Stimulated activated CD8-positive, alpha-beta memory T cell treated with anti-CD3 and anti-CD28 coated beads, Interleukin-7, amount 100 ng/mL, for 48 hours (primary cell): Measurements from ENCODE around the gene YIPF2.

ENCODE experiments used
- DNase-seq, 2 donors: peaks; one replicate each; pipeline ENCODE4 v3.0.0-alpha.2; 2020; ENCODE audit warnings: low read depth in 1 of 2; ENCODE audit errors: extremely low read depth in 1 of 2

YIPF2 gene

DNA sequence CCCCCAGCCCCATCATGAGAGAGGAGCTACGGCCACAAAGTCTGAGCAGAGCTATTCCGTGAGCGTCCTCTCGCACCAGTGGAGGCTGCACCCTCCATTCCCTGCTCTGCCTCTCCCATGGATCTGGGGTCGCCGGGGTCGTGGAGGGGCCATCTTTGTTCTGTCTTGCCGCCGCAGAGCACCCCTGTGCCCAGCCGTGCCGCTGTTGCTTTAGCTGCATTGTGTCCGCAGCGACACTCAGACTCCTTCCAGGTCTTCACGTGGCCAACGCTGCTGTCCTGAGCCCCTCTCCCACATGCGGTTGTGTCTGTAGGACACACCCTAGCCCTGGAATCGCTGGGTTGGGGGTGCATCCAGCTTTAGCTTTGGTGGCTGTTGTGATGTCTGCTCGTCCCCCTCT, 15.8 kb downstream of the YIPF2 start:
- DNase-seq: no peak

- DNase-seq: no peak
Observed at GRCh38 chr19:10911579-10912363, 16.7 kb downstream of the YIPF2 start.

- DNase-seq: no peak
Observed at GRCh38 chr19:10908380-10908960, 20.0 kb downstream of the YIPF2 start.

DNA sequence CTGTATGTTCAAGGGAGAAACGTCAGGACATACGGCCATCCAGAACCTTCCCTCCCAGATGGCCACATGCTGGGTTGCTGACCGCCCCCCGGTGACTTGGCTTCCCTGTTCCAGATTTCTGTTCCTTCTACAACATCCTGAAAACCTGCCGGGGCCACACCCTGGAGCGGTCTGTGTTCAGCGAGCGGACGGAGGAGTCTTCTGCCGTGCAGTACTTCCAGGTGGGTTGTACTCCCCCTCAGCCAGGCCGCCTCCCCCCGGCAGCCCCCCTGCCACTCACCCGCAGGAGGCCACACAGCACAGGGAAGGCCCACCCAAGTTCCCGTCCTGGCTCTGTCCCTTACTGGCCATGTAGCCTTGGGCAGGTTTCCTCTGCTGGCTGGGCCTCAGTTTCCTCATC, 20.5 kb downstream of the YIPF2 start:
- no peak for DNase-seq

- DNase-seq: no peak
Observed at GRCh38 chr19:10899151-10899653, 29.2 kb downstream of the YIPF2 start.

GRCh38 chr19:10898633-10899032, 29.8 kb downstream of the YIPF2 start:
- DNase-seq: no peak

DNA sequence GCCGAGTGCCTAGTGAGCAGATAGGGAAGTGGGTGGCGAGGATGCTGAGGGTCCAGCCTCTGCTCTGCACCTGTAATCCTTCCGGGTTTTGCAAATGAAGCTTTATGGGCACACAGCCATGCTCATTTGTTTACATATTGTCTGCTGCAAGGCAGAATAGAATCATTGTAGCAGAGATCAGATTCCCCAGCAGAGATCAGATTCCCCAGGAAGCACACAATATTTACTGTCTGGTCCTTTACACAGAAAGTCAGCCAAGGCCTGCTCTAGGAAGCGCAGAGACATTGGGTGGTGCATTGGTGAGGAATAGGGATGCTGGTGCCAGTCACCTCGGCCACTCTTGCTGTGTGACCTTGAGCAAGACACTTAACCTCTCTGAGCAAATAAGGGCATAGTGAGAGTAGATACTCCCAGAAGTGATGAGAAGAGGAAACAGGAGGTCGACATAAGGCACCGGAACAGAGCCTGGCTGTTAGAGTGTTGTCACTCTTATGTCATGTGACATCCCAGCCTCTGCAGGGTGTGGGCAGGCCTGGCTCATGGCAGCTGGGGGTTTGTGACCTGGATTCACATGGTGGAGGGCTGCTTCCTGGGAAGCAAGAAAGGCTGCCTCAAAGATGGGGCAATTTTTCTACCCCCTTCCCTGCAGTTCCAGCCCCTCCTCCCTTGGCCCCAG, 31.4 kb downstream of the YIPF2 start:
- DNase-seq: no peak

DNA sequence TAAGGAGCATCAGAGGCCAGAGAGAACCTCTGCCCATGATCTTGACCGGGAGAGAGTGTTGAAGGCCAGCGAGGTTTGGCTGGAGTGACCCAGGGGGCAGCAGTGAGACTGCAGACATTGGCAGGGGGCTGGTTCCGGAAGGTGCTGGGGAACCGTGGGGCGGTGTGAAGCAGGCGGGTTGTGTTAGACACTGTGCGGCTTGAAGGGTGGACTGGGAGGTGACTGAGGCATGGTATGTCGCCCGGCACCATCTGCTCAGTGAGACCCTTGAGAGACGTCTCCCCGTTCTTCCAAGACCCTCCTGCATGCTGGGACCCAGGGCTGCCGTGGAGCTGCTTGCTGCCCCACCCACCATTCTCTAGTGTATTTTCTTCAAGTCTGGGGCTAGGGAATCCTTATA, 32.5 kb downstream of the YIPF2 start:
- no peak for DNase-seq

DNA sequence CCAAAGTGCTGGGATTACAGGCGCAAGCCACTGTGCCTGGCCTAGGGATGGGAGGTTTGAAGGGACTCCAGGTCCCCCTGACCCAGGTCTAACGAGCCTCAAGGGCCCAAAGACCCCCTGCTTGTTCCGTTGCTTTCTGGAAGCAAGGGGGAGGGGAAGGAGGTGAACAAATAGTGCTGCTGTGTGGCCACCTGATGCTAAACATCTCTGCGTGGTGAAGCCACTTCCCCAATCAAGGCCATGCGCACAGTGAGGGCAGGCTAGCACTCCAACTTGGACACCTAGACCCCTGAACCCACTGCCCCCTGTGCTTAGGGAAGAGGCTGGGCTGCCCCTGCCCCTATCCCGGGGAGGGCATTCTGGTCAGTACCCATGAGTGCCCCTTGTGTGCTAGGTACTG, 33.1 kb downstream of the YIPF2 start:
- DNase-seq: no peak

DNA sequence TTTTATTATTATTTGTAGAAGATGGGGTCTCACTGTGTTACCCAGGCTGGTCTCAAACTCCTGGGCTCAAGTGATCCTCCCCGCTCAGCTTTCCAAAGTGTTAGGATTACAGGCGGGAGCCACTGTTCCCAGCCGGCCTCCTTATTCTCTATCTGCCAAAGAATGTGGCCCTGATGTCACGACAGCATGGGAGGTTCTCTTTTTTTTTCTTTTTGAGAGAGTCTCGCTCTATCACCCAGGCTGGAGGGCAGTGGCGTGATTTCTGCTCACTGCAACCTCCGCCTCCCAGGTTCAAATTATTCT, 33.6 kb downstream of the YIPF2 start:
- DNase-seq: no peak

DNA sequence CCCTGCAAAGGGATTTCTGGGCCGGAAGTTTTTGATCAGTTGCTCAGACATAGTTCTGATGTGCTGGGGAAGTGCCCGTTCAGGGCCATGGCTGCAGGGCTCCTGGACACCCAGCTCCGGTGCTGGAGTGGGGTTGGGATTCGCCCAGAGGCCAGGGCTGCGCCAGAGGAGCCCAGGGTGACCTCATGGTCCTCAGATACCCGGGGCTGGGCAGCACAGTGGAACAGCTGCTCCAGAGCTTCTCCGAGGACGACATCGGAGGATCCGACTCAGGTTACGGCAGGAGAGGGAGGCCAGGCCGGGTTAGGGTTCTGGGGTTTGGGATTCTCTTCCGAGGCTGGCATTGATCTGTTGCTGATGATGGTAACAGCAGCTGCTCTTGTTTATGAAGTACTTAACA, 36.2 kb downstream of the YIPF2 start:
- DNase-seq: no peak

DNA sequence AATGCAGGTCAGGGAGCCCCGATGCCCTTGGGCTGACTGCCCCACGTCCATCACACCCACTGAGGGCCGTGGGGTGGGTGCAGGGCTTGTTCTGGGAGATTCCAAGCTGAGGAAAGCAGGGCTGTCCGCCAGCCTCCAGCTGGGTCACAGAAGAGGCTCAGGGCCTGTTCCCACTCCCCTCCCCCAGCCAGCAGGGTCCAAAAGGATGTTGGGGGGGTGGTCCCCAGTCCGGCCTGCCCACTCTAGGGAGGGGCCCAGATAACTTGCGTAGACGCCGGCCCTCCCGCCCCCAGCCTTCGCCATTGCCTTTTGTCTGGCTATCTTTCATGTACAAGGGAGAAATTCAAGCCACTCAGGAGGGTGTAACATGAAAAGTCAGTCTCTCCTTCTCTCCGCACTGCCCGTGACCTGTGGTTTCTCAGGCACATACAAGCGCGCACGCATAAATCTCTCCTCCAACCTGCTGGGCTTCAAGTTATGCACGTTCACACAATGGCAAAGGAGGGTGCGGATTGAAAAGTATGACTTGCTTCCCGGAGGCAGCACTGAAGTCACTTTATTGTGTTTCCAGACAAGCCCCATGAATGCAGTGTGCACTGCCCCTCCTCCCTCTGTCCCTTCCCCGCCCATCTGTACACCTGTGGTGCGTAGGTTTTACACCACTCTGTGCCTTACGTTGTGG, 36.9 kb downstream of the YIPF2 start:
- DNase-seq: no peak

- no peak for DNase-seq
Observed at GRCh38 chr19:10889880-10890279, 38.6 kb downstream of the YIPF2 start.

DNA sequence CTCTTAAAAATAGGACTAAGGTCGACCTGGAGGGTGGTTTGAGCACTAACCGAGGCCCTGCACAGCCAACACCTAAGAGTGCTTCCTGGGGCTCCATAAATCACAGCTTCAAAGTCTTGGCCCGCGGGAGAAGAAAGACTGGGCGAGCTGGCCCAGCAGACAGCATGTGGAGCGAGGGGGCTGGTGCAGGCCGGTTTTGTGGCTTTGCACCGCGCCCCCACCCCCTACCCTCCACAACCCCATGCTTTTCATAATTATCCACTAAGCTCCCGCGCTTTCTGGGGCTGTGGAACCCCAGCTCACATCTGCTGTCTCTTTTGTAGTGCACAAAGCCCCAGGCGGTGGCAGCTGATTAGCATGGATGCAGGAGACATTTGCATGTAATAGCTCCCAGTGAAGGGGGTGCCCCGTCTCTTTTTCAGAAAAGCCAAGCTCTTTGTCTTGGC, 40.0 kb downstream of the YIPF2 start:
- no peak for DNase-seq

GRCh38 chr19:10887616-10888367, 40.6 kb downstream of the YIPF2 start:
- DNase-seq: no peak

- no peak for DNase-seq
Observed at GRCh38 chr19:10885201-10886169, 43.0 kb downstream of the YIPF2 start.

DNA sequence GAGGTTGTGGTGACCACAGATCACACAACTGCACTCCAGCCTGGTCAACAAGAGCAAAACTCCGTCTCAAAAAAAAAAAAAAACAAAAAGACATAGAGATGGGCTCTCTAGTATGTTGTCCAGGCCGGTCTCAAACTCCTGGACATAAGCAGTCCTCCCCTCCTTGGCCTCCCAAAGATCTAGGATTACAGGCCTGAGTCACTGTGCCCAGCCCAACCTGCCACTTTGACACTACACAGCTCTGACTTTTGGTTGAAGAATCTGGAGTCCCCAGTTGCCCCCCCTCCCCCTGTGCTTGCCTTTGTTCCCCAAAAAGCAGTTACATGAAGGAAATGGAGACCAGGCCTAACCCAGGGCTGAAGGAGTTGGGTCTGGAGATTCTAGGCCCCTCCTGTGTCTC, 44.2 kb downstream of the YIPF2 start:
- DNase-seq: no peak

DNA sequence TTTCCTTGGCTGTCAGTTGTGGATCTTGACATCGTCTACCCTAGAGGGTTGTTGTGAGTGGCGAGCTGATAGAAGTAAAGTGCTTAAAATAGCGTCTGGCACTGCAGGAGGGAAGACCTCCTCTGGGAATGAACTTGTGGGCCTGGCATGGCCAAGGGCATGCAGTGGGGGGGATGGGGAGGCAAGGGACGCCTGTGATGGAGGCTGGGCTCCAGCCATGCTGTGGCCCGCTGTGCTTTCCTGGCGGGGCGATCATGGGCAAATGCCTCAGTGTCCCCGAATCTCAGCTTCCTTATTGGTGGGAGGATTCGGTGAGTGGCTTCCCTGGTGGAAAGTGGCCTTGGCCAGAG, 46.4 kb downstream of the YIPF2 start:
- DNase-seq: no peak

- no peak for DNase-seq
Observed at GRCh38 chr19:10881403-10882107, 46.9 kb downstream of the YIPF2 start.
